GM12865 (cell line): Measurements from ENCODE around the gene EEF1AKMT3.

Experiments used
- DNase-seq: peaks from one replicate; pipeline ENCODE4 v3.0.0; 2010; ENCODE audit warnings: low read depth
- H3K4me3 ChIP-seq: 2 replicates; pipeline ENCODE4 v1.5.1; 2011; ENCODE audit warnings: mild to moderate bottlenecking, low read depth, low read length, control low read depth
- TF ChIP-seq, protein P1 (sequence below): IDR thresholded peaks from 2 replicates; pipeline ENCODE4 v1.5.1; 2011; ENCODE audit warnings: low read length, control low read depth, low read depth, inconsistent platforms; ENCODE audit not compliant: insufficient read depth; ENCODE audit errors: missing control alignments

EEF1AKMT3 gene

DNA sequence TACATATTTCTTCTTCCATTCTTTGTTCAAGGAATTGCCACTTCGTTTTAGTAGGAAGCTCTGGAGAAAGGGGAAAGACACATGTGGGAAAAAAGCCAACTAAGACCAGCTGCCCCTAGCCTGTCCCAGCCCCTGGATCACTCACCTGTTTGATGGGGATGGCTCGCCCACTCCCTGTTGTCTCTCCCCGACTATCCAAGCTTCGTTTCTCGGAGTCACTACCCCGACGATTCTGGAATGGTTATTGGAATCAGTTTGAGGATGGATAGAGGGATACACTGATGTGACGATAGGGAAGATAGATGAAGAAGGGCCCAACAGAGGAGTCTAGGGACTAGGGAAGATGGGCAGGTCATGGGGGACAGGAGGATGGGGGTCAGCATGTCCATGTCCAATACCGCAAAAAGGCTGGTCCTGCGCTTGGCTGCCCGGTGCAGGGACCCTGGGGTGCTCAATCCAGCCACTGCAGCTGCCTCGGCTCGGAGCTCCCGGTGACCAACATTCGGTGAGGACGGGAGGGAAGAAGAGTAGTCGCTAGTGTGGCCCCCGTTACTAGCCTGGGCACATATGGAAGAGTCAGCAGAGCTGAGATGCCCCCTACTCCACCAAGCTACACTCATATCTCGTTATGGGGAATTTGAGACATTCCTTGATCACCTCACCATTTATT is 40.9 kb upstream of the EEF1AKMT3 start:
- TF ChIP-seq, protein P1, sequence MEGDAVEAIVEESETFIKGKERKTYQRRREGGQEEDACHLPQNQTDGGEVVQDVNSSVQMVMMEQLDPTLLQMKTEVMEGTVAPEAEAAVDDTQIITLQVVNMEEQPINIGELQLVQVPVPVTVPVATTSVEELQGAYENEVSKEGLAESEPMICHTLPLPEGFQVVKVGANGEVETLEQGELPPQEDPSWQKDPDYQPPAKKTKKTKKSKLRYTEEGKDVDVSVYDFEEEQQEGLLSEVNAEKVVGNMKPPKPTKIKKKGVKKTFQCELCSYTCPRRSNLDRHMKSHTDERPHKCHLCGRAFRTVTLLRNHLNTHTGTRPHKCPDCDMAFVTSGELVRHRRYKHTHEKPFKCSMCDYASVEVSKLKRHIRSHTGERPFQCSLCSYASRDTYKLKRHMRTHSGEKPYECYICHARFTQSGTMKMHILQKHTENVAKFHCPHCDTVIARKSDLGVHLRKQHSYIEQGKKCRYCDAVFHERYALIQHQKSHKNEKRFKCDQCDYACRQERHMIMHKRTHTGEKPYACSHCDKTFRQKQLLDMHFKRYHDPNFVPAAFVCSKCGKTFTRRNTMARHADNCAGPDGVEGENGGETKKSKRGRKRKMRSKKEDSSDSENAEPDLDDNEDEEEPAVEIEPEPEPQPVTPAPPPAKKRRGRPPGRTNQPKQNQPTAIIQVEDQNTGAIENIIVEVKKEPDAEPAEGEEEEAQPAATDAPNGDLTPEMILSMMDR, result no peak
- no peak for DNase-seq
- H3K4me3 ChIP-seq, result no peak overlapping the region

DNA sequence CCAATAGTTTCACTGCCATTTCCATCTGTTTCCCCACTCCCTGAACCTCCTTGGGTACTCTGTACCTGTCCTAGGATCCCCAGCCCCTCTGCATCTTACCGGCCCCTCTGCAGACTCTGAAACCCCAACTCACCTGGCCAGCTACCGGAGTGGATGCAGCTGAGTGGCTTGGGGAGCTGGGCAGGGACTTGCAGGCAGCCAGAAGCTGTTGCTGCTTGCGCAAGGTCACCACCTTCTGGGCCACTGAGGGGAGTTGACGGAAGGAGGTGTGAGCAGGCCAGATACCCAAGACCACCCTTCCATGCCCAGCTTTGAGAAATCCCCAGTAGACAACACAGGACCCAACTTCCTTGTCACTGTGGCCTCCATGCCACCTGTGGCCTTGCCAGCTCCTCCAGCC is 40.1 kb upstream of the EEF1AKMT3 start:
- DNase-seq, result no peak
- H3K4me3 ChIP-seq, result no peak overlapping the region
- TF ChIP-seq, protein P1, result no peak

DNA sequence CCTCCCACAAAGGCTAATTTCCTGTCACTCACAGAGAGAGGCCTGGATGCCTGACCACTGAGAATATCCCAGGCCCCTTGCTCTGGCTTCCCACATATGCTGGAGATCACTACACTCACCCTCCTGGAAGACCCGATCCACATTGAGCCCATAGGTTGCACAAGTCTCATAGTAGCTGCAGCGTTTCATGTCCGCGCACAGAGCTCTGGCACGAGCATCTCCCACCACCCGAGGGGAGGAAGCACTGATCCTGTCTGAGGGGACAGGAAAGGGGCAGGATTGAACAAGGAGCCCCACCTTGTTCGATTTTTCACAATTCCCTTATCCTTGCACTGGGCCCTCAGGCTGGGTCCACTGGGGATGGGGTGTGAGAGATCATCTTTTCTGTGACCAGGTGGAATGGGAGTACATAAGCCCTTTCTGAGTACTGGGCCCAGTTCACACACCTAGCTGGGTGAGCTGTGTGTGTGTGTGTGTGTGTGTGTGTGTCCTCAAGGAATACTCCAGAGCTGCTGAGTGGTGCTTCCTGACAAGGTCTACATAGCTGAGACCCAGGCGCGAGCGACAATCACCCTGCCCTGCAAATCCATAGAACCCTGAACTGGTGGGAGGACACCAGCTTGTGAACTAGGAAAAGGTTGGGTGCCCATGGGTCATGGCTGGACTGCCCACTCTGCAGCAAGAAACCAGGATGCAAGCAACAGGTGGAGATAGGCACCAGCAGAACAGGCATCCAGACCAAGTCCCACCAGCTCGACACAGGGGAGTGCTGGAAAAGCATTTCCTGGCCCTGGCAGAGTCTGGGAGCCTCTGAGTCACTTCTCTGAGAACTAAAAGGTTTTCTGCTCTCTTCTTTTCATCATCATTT is 39.5 kb upstream of the EEF1AKMT3 start:
- no peak overlapping the region for H3K4me3 ChIP-seq
- TF ChIP-seq, protein P1, result no peak
- no peak for DNase-seq

DNA sequence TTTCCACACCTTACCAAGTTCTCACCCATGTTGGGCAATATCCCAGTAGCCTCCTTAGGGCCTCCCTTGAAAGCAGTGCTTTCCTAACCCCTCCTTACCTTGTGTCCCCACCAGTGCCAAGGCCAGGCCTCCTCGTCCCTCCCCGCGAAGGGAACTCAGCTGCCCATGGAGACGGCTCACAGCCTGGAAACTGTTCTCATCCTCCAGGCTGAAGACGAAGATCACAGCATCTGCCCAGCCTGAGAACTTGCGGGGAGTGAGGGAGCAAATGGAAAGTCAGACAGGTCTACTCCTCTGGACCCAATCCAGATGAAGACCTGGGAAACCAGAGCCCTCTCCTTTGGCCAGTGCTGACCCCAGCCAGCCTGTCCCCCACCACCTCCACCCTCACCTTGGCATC is 38.5 kb upstream of the EEF1AKMT3 start:
- no peak for DNase-seq

DNA sequence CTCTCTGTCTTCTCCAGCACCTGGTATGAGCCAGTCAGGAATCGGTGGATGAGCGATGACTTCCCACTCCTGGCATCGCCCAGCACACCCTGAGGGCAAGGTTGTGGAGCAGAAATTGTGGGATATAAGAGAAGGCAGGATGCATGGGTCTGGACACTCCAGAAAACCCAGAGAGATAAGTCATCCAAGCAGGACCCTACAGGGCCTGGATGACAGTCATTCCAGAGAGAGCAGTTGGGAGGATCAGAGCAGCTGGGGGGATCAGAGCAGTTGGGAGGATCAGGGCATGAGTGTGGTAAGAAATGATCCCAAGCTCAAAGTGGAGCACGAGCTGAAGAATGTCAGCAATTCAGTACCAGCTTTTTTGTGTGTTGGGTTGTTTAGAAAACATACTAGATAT is 37.8 kb upstream of the EEF1AKMT3 start:
- DNase-seq, result no peak
- TF ChIP-seq, protein P1, result no peak
- H3K4me3 ChIP-seq, result no peak overlapping the region

More for the DNA sequence above, 38.5 kb upstream of the EEF1AKMT3 start:
- TF ChIP-seq, protein P1, result no peak
- no peak overlapping the region for H3K4me3 ChIP-seq

DNA sequence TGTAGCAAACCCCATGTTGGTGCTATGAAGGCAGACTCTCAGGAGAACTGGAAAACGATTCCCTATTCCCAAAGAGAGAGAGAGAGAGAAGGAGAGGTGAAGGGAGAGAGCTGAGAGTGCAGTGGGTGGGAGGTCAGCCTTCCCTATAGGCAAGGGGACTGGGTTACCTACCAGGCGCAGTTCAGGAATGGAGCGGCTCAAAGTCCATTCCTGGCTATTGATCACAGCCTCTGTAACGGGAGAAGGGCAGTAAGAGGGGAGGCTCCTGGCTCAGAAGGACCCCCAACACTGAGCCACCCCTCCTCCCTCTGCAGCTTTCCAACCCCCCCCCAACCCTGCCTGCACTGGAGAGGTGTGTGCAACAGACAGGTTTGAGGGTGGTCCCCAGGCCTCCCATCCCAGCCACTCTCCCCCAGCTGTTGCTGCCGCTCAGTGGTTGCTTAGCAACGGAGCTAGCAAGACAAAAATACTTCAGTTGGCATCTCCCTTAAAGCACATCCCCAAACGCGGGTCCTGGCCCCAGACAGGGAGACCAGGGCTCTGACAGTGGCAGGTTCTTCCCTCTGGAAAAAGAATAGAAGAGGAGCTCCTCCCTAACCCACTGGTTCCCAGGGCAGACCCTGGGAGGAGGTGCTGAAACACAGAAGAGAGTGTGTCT is 37.1 kb upstream of the EEF1AKMT3 start:
- H3K4me3 ChIP-seq, result no peak overlapping the region
- DNase-seq, result no peak
- TF ChIP-seq, protein P1, result no peak
